ENCODE measurements around the gene TUBB8.
"Not testable (repeated sequence)": the region's sequence is repeated elsewhere in the genome, so short reads cannot be mapped to it uniquely, and the experiment has no call there.

TUBB8 gene

DNA sequence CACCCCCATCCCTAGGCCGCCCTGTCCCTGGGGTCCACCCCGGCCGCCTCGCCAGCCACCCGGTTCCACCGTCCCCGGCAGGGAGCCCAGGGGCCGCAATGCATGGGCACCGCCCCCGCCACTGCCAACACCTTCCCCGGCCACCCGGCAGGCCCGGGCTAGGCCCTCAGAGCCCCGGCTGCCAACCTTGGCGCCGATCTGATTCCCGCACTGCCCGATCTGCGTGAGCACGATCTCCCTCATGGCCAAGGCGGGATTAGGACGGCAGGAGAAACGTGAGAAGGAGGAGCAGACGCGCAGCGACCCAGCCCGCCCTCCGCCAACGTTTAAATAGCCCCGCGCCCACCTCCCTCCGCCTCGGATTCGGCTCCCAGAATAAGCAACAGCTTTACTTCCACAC is at the start of gene TUBB8:
Gene TUBB8 (minus strand): TSS at position 301 of the 400 bp plus-strand sequence. CDS start 58 bp downstream, at position 243.
- no peak for DNase-seq

GRCh38 chr10:96466-96865 is 47.4 kb upstream of the TUBB8 start:
- DNase-seq: no peak

GRCh38 chr10:95356-96115 is 46.4 kb upstream of the TUBB8 start:
- DNase-seq: no peak

DNA sequence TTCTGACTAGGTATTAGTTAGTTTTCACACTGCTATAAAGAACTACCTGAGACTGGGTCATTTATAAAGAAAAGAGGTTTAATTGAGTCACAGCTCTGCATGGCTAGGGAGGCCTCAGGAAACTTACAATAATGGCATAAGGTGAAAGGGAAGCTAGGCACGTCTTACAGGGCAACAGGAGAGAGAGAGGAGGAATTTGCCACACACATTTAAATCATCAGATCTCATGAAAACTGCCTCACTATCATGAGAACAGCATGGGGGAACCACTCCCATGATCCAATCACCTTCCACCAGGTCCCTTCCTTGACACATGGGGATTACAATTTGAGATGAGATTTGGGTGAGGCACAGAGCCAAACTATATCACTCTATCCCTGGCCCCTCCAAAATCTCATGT is 45.5 kb upstream of the TUBB8 start:
- DNase-seq: no peak

DNA sequence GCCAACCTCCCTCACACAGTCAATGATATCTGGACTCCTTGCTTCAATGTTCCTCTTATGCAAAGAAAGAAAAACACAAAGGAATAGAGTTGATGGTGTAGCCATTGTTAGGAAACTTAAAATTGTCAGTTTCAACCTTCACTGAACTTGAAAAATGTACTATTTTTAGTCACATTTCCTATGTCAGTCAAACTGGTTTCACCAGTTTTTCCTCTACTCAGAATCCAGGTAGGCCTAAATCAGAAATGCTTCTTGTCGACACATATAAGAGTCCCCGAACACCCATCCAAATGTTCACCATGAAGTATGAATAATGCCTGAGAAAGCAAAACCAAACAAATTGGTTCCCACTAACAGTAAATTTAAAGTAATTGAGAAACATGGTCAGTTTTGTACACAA is 43.8 kb upstream of the TUBB8 start:
- no peak for DNase-seq

GRCh38 chr10:92153-92552 is 43.1 kb upstream of the TUBB8 start:
- no peak for DNase-seq

GRCh38 chr10:91313-91712 is 42.2 kb upstream of the TUBB8 start:
- no peak for DNase-seq

DNA sequence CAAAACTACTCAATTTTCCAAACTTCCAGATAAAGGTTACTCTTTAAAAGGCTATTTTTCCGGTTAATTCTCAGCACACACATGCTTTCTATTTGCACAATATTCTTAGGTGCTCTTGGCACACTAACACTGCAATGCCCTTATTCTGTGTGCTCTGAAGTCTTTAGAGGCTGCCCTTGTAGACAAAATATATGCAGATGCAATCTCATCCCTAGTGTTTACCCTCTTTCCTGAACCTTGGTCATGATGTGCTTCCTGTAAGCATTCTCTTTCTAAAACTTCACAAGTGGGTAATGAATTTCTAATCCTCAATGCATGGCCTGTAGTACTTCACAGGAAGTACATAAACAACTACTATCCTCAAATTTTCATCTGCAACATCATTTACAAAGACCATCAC is 41.1 kb upstream of the TUBB8 start:
- no peak for DNase-seq

- no peak for DNase-seq
Measured at GRCh38 chr10:89248-89647, 40.2 kb upstream of the TUBB8 start.

DNA sequence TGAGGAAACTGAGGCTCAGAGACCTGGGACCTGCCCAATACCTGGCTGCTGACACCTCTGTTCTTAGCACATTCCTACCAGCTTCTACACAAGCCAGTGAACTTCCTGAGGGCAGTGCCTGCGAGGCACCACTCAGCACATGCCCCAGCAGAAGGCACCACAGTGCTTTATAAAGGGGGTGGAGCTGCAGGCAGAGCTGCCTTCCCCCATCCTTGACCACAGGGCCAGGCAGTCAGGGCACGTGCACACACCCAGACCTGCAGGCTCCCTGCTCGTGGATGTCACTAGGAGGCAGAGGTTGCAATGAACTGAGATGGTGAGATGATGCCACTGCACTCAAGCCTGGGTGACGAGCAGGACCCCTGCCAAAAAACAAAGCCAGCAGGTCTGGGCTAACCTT is 39.2 kb upstream of the TUBB8 start:
- DNase-seq: no peak

DNA sequence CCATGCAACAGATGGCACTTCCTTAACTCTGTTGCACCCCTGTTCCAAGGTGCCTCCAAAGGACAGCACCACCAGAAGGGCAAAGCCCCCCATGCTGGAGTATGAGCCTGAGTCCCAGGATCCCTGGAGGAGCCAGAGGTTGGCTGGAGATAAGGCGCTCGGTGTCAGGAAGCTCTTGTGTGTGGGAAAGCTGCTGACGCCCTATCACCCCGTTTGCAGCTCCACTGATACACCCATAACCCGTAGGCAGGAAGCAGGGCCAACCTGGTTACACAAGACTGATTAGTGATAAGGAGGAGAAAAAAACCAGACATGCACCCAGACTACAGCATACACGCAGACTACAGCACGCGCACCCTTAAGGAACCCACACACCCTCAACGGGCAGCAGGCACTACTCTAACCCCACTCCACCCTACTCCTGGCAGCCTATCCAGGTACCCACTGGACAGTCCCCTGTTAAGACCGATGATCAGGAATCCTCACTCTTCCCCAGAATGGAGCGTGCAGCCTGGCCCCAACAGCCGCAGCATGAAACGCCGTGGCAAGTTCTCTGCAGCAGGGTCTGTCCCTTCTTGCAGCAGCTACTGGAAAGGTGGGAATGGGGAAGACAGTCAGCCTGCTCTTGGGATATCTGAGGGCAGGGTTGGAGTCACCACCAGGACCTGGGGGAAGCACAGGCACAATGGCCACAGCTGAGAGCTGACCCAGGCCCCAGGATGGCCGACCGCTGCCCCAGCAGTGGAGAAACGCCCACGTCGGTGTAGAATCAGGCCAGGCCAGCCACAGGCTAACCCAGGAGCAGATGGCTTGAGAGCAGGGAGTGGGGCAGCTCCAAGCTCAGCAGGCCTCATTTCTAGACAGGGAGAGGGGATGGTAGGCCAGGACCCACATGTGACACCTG is 38.3 kb upstream of the TUBB8 start:
- no peak for DNase-seq

- DNase-seq: no peak
Measured at GRCh38 chr10:86031-86430, 36.9 kb upstream of the TUBB8 start.

DNA sequence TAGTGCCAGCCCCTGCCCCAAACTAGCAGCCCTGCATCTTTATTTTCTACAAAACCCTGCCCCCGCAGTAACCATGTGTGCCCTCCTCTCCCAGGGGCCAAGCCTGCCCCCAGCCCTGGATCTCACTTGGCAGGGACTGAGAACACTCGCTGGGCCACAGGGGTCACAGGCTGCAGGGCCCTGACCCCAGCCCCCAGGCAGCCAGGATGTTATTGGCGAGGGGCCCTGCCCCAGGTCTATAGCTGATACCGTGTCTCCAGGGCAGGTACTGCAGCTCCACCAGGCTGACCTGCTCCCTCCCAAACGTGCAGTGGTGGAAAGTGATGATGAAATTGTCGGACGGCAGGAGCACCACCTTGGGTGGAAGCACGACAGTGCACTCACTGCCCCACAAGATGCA is 35.9 kb upstream of the TUBB8 start:
- no peak for DNase-seq

DNA sequence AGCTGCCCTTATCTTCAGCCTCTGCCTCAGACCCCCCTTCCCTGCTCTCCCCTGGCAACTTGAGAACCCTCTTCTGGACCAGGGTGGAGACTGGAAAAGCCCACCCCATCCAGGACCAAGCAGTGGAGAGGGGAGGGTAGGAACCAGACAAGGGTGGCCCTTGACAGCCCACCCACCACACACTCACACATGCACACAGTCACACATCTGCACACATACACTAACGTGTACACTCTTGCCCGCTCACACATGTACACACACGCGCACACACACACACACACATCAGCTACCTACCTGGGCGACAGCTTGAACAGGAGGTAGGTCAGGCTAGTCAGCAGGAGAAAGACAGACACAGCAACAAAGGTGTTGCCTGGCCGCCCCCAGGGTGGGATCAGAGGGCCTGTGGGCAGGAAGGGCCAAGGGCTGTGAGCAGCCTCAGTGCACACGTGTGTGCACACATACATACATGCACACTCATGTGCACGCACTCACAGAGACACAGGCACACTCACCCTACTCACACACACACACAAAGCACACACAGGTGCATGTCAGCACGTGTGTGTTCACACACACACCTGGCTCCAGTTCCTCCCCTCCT is 34.9 kb upstream of the TUBB8 start:
- no peak for DNase-seq

DNA sequence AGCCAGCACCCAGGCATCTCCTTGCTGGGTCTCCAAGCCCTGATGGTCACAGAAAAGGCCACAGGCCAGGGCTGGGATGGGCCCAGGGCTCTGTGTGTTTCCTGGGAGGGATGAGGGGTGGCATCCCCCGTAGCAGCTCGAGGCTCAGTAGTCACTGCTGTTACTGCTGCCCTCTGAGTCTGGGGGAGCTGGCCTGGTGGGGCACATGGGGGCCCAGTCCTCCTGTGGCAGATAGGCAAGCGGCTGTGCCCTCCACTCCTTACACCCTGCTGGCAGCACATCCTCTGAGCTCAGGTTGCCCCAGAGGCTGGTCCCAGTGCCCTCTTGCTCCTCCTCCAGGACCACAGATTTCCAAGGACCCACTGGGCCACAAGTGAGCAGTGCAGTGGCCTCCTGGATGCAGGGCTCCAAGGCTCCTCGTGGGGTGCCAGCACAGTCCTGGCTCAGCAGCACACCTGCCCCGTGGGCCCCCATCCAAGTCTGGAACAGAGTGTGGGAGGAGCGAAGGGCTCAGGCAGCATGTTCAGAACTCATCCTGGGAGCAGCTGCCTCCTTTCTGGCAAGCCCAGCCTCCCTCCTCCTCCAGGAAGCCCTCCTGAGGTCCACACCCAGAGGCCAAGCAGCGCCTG is 31.5 kb upstream of the TUBB8 start:
- no peak for DNase-seq

- DNase-seq: no peak
Measured at GRCh38 chr10:79532-80215, 30.6 kb upstream of the TUBB8 start.

DNA sequence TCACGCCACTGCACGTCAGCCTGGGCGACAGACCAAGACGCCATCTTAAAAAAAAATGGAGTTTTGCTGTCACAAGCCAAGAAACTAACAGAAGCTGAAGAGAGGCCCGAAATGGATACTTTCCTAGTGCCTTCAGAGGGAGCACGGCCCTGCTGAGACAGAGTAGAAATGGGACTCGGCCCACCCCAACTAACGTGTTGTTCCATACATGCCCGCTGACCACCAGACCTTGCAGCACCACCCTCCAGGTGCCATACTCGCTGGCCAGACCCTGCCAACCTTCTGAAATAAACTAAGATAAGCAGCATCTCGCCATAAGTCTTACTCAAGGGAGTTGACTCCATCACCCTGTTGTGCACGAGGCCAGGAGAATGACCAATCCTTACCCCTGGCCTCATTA is 29.5 kb upstream of the TUBB8 start:
- DNase-seq: no peak

DNA sequence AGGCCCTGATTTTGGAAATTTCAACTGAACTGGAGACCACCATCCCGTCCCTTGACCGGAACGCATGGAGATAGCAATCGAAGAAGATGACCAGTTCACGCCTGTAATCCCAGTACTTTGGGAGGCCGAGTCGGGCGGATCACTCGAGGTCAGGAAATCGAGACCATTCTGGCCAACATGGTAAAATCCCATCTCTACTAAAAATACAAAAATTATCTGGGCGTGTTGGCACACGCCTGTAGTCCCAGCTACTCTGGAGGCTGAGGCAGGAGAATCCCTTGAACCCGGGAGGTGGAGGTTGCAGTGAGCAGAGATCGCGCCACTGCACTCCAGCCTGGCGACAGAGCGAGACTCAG is 25.1 kb upstream of the TUBB8 start:
- not testable (repeated sequence) for DNase-seq

GRCh38 chr10:73543-74265 is 24.6 kb upstream of the TUBB8 start:
- DNase-seq: not testable (repeated sequence)

GRCh38 chr10:68156-68555 is 19.1 kb upstream of the TUBB8 start:
- DNase-seq: not testable (repeated sequence)

- DNase-seq: not testable (repeated sequence)
Measured at GRCh38 chr10:49926-50325, 830 bp upstream of the TUBB8 start.

GRCh38 chr10:47864-48263 is 1.2 kb downstream of the TUBB8 start:
- DNase-seq: not testable (repeated sequence)
